ENCODE data around the gene CCDC9. TPM values are rescaled to one million over a fixed set of nuclear protein-coding genes. Genes with fewer than 3 reads are reported as not detected.
"Not testable (repeated sequence)": the region's sequence is repeated elsewhere in the genome, so short reads cannot be mapped to it uniquely, and the experiment has no call there.

CCDC9 gene
- total and polyA plus RNA-seq, 2 experiments from 2014 or later = 14.5 to 15.0 TPM

DNA sequence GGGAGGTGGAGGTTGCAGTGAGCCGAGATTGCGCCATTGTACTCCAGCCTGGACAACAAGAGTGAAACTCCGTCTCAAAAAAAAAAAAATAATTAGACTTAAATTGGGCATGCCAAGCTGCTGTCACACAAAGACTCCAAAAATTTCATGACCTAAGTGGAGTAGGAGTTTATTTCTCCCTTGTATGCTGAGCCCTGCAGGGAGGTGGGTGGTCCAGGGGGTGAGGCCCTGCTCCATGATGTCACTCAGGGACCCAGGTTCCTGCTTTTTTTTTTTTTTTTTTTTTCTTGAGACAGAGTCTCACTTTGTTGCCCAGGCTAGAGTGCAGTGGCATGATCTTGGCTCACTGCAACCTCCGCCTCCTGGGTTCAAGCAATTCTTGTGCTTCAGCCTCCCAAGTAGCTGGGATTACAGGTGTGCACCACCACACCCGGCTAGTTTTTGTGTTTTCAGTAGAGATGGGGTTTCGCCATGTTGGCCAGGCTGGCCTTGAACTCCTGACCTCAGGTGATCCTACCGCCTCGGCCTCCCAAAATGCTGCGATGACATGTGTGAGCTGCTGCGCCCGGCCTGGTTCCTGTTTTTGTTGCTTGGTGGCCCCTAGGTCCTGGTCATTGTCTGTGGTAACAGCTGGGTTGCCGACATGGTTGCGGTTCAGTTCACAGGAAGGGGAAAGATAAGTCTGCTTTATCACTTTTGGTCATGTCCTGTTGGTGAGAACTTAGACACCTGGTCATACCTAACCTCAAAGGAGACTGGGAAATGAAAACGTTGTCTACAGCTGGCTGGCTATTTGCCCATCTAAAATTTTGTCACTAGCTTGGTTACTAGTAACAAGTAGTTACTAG is 5.8 kb downstream of the CCDC9 start:
- H3K27ac ChIP-seq (ENCODE audit: low read depth); H2AFZ ChIP-seq; H3K36me3 ChIP-seq (ENCODE audit: insufficient read depth); H3K9me3 Mint-ChIP-seq; ATAC-seq; H3K4me3 Mint-ChIP-seq; H3K4me3 ChIP-seq; H4K20me1 ChIP-seq (replicated peaks; ENCODE audit: insufficient read depth); H3K9me2 ChIP-seq (ENCODE audit: insufficient read depth); H3K4me1 ChIP-seq (ENCODE audit: insufficient read depth); H3K27me3 ChIP-seq (ENCODE audit: insufficient read depth); H3K4me2 ChIP-seq; H3K27ac Mint-ChIP-seq; DNase-seq (ENCODE audit: low spot score): not testable (repeated sequence)
- Histone ChIP-seq H3F3A (replicated peaks; ENCODE audit: low read depth) (peaks cover 17% of the 10 kb centered on the region; the same call in 1 of the 2 replicates), H3K79me2 (replicated peaks; ENCODE audit: insufficient read depth) (peaks cover 15% of the 10 kb centered on the region)
- H3K36me3 Mint-ChIP-seq (ENCODE audit: low read depth) = peaks cover 74% of the 10 kb centered on the region
- H3K4me1 Mint-ChIP-seq = peaks cover 16% of the 10 kb centered on the region
- H3K27me3 Mint-ChIP-seq (ENCODE audit: insufficient read depth, low read depth, poor library complexity) = peaks cover 14% of the 10 kb centered on the region

GRCh38 chr19:47264629-47265028 is 8.3 kb downstream of the CCDC9 start:
- Mint-ChIP-seq H3K9me3 (no peaks in the 10 kb centered on the region; the same call in 2 of the 3 replicates), H3K4me3 (no peak overlapping the region), H3K27ac (no peak overlapping the region), H3K4me1 (no peaks in the 10 kb centered on the region; the same call in 2 of the 3 replicates), H3K27me3 (ENCODE audit: insufficient read depth, low read depth, poor library complexity) (peaks cover 13% of the 10 kb centered on the region), H3K36me3 (ENCODE audit: low read depth) (peaks cover 68% of the 10 kb centered on the region)
- Histone ChIP-seq H3K79me2 (replicated peaks; ENCODE audit: insufficient read depth) (no peaks in the 10 kb centered on the region), H3K9me2 (ENCODE audit: insufficient read depth) (no peaks in the 10 kb centered on the region), H4K20me1 (replicated peaks; ENCODE audit: insufficient read depth) (peaks cover 3% of the 10 kb centered on the region), H3K4me1 (ENCODE audit: insufficient read depth) (no peaks in the 10 kb centered on the region), H3K27me3 (ENCODE audit: insufficient read depth) (no peaks in the 10 kb centered on the region), H3K27ac (ENCODE audit: low read depth) (no peak overlapping the region), H2AFZ (no peak overlapping the region), H3K4me2 (no peak overlapping the region), H3F3A (replicated peaks; ENCODE audit: low read depth) (0 out of 2 replicates have a peak, but pooled peaks cover 8% of the 10 kb centered on the region), H3K36me3 (ENCODE audit: insufficient read depth) (peaks cover 4% of the 10 kb centered on the region), H3K4me3 (no peak overlapping the region)
- DNase-seq (ENCODE audit: low spot score) (no peak), ATAC-seq (no peak)
- no peak for TF ChIP-seq ZNF331 (CRISPR knock-in tag; IDR thresholded peaks at IDR 0.05; ENCODE audit: low read depth)
- no peak for TF ChIP-seq CREB1 (CRISPR knock-in tag; IDR thresholded peaks at IDR 0.05; ENCODE audit: low read depth)
- TF ChIP-seq, protein P1, sequence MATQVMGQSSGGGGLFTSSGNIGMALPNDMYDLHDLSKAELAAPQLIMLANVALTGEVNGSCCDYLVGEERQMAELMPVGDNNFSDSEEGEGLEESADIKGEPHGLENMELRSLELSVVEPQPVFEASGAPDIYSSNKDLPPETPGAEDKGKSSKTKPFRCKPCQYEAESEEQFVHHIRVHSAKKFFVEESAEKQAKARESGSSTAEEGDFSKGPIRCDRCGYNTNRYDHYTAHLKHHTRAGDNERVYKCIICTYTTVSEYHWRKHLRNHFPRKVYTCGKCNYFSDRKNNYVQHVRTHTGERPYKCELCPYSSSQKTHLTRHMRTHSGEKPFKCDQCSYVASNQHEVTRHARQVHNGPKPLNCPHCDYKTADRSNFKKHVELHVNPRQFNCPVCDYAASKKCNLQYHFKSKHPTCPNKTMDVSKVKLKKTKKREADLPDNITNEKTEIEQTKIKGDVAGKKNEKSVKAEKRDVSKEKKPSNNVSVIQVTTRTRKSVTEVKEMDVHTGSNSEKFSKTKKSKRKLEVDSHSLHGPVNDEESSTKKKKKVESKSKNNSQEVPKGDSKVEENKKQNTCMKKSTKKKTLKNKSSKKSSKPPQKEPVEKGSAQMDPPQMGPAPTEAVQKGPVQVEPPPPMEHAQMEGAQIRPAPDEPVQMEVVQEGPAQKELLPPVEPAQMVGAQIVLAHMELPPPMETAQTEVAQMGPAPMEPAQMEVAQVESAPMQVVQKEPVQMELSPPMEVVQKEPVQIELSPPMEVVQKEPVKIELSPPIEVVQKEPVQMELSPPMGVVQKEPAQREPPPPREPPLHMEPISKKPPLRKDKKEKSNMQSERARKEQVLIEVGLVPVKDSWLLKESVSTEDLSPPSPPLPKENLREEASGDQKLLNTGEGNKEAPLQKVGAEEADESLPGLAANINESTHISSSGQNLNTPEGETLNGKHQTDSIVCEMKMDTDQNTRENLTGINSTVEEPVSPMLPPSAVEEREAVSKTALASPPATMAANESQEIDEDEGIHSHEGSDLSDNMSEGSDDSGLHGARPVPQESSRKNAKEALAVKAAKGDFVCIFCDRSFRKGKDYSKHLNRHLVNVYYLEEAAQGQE (IDR thresholded peaks at IDR 0.05; ENCODE audit: unreplicated experiment) = no peak
- TF ChIP-seq STAT1 (IDR thresholded peaks at IDR 0.05; ENCODE audit: unreplicated experiment) = no peak
- no peak for TF ChIP-seq POLR2AphosphoS5 (IDR thresholded peaks at IDR 0.05; ENCODE audit: low read depth)
- TF ChIP-seq EZH2phosphoT487 (IDR thresholded peaks at IDR 0.05; ENCODE audit: unreplicated experiment) = no peak
- TF ChIP-seq NANOG (IDR thresholded peaks at IDR 0.05; ENCODE audit: borderline replicate concordance) = no peak
- no peak for TF ChIP-seq CTCF (conservative IDR thresholded peaks at IDR 0.05; ENCODE audit: low read depth in 2 of 2)
- no peak for TF ChIP-seq ZNF462 (CRISPR knock-in tag; IDR thresholded peaks at IDR 0.05)
- no peak for TF ChIP-seq ZNF114 (CRISPR knock-in tag; IDR thresholded peaks at IDR 0.05)

All from GM23338 (cell line).